NOMO-1 treated with DMSO at 0.1 percent for 48 hours (cell line): ENCODE results near the gene ARL11.
A peak's percentile ranks its signal among the peaks of the same experiment; 100 is the strongest.

Experiments used
- DNase-seq: peaks from one replicate; lab custom pipeline; 2025; ENCODE audit not compliant: unreplicated experiment; lab: John Stamatoyannopoulos, UW

ARL11 gene

DNA sequence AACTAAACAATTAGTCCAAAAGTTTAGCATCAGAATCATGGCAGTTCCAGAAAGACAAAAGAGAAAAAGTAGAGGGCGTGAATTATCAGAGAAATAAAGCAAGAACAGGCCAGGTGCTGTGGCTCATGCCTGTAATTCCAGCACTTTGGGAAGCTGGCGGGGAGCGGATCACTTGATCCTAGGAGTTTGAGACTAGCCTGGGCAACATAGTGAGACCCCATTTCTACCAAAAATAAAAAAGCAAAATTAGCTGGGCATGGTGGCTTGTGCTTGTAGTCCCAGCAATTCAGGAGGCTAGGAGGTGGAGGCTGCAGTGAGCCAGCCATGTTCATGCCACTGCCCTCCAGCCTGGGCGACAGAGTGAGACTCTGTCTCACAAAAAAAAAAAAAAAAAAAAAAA is 18.4 kb downstream of the ARL11 start:
- DNase-seq = no peak

DNA sequence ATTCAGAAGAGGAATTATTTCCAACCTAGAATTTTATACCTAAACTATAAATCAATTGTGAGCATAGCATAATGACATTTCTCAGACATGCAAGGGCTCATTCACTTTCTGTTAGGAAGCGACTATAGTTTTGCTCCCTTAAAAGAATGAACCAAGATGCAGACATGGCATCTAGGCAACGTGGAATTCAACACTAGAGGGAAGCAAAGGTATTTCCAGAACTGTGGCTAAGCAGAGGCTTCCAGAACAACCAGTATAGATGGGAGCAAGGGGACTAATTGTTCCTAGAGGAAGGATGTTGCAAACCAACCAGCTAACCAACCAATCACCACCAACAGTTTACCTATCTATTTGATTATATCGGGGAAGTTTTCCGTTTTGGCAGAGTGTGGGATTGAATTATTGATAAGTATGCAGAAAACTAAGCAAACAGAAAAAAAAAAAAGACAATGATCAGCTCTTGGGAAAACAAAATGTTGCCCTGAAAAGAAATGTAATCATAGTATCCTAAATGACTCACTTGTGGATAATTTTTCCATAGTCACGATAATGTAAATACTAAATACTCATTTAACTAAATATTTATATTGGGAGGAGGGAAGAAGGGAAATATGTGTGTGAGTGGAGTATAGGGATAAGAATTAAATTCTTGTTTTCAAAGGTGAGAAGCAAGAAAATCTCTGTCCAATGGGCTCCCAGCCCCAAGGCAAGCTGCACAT is 21.1 kb downstream of the ARL11 start:
- DNase-seq = no peak

DNA sequence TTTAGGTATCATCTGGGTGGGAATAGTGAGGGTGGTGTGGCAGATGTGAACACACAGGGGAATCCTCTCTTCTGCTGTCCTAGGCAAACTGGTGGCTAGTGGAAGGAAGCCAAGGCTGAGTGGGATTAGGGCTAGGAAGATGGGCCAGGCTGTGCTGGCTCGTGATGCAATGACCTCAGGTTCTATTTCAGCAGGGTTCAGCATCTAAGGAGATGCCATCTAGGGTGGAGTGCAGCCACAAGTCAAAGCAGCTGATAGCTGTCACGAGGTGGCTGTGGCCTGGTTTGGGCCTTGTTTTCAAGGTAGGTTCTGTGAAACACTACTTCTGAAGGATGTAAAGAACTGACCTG is 21.6 kb downstream of the ARL11 start:
- DNase-seq = no peak

DNA sequence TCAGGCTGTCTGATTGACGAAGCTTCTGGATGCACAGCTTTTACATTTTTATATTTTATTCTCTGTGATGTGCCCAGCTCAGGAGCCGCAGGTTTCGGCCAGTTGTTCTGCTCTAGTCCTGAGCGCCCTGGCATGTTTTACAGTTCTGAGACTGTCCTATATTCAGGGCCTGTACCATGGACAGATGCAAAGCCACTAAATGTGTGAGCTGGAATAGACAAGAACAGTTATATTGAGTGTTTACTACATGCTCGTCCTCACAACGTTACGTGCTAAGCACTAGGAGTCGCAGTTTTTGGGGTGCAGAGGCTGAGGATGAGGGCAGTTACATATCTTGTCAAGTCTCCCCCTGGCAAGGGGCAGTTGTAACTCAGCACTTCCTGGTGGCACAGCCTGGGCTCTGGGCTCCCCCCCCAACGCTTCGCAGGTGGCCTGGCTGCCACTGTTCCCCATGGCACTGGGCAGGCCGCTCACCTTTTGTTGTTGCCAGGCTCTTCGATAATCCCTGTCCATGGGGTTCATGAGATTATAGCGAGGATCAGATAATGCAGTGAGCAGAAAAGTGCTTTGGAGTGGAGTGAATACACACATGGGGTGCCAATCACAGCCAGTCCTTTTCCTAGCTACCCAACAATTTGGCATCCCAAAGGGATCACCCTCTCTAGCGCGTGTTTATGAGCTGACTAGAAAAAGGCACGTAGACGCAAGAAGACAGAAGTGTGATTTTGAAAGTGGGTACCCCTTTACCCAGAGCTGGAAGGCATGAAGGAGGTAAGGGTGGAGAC is 23.5 kb downstream of the ARL11 start:
- no peak for DNase-seq

DNA sequence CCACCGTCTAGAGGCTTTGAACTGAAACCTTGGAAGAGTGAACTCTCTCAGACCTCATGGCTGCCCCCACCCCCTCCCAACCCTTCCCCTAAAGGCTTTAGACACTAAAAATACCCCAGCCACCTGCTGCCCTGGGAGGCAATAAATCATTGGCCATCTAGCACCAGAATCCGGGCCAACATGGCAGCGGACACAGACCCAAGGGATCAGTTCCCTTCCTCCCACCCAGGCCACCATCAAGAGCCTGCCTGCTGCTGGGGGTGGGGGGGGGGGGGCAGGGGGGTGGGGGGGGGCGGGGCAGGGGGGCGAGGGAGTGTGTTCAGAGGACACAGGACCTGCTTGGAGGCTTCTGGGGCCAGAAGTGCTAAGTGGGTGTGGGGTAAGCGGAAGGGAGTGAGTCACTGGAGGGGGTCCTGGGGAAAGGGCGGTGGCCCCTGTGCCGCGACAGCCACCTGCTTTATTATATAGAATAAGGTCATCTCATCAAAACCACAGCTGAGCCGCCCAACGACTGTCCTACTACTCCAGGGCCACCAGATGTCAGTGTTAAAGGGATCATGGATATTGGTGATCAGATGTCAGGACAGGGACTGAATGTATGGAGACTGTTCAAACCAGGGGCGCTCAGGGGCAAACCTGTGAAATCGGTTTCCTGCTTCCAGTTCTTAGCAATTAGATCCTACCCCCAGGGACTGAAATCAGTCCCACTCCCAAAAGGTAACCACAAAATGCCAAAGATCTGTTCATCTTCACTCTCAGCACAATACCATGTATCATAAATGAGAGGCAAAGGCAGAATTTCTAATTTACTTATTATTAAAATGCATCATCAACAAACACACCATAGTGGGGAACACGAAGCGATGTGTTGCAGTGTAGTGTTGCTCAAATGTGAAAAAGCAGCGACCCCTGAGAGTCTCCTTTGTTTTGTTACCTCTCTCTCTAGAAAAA is 24.3 kb downstream of the ARL11 start:
- DNase-seq = peak; percentile 65

DNA sequence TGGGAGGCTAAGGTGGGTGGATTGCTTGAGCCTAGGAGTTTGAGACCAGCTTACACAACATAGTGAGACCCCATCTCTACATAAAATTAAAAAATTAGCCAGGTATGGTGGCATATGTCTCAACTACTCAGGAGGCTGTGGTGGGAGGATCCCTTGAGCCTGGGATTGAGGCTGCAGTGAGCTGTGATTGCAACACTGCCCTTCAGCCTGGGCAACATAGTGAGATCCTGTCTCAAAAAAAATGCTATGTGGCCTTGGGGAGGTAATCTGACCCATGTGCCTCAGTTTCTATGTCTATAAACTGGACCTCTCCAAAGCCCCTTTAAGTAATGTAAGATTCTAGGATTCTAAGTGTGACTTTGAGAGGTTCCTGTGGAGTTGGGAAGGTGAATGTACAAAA is 25.2 kb downstream of the ARL11 start:
- no peak for DNase-seq

DNA sequence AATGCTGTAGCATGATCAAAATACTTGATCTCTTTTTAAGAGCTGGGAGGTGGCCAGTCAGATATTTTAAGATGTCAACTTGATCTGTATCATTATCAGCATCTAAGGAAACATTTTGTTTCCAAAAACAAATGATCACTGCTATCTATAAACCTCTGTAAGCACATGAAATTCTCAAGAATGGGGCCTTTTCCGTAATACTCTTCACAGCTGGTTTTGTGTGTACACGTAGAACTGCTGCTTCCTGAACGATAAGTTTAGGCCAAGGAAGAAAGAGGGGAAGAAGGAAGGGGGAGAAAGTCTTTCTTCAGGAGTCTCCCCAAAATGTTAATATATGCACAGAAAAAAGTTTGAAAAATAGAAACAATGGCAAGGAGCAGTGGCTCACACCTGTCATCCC is 25.7 kb downstream of the ARL11 start:
- no peak for DNase-seq

DNA sequence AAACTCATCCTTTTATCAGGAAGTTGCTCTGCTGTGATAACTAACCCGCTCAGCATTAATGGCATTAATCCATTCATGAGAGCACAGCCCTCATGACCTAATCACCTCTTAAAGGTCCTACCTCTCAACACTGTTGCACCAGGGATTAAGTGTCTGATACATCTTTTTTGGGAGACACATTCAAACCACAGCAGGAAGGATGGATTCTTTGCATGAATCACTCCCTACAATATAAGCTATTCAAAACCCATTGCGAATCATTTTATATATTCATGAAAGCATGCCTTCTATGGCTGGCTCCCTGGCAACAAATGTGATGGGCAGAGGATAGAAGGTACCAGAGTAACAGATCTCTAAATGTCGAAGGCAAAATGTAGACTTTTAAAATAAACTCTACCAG is 27.6 kb downstream of the ARL11 start:
- no peak for DNase-seq

DNA sequence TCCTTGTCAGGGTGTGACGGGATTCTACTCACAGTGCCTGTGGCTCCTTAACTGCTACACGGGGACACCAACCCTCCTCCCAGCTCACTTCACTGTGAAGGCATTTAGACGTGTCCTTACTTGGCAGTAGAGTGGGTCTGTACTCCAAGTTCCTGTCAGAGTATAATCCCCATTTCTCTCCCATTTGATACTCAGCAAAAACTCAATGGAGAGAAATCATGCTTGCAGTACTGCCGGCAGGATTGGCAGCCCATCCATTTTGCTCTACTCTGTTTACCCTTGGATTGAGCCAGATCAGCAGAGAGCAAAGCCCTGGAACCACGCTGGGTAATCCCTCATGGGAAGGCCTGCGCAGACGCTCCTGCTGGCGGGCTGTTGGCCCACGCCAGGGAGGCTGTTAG is 28.9 kb downstream of the ARL11 start:
- no peak for DNase-seq

DNA sequence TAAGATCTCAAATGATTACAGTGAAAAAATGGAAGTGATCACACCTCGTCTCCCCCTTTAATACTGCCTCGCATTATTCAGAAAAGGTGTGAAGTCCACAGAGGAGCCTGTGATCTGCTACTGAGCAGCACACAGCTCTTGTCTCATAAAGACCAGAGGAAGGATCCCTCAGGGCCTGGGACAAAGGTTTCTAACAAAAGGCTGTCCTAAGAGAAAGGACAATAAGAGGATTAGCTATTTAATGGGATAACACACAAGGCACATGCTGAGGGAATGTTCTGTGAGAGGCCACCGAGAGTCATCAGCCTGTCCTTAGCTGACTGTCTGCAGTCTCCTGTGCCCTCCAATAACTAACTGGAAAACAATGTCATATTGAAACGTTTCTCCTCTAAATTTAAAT is 36.3 kb downstream of the ARL11 start:
- no peak for DNase-seq

DNA sequence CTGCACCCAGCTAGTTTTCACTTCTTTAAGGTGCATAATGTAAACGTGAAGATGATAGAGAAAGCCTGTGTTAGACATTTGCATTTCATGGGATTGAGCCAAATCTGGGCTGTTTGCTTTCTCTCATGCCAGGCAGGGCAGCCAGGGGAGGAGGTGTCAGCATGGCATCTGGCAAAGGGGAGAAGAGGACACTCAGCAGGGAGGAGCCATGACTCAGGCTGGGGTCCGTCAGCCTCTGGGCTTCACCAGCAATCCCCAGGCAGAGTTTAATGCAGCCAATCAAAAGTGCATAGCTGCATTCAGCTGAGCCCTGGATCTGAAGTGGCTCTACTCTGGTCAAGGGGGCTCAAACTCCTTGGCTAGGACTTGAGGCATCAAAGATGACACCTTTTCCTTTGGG is 39.5 kb downstream of the ARL11 start:
- DNase-seq = no peak

DNA sequence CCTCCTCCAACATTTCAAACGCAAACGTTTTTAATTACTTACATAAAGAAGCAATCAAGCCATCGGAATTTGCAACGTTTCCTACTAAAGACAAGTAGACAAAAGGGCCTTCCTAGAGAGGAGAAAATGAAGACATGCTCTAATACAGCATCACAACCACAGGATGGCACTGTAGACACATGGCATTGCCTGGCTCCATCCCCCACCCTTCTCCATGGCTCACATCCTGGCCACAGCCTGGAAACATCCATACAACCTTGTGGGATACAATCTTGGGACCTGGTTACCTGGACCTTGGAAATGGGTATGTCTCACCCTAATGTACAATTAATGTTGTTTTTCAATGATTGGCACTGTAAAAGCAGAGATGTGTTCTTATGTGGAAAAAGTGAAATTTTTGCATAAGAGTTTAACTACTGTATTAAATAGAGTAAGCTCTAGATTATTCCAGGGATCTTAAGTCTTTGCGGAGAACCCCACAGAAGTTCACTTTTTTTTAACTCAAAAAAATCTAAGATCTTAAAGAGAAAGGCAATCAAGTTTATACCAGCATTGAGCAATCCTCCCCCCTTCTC is 41.5 kb downstream of the ARL11 start:
- DNase-seq = peak; percentile 53

DNA sequence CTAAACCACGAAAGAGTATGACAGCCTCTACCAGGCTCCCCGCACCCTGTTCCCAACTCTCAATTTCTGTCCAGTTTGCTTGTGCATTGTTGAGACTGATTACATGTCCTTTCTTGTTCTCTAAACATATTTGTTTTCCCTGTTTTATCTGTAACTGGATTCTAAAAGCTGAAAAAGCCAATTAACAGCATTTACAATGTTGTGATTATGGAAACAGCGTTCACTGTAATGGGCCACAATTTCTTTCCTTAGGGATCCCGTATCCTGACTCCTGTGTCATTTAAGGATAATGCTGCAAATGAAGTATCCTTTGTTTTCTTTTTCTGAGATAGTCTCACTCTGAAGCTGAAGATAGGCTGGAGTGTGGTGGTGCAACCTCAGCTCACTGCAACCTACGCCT is 42.5 kb downstream of the ARL11 start:
- no peak for DNase-seq

DNA sequence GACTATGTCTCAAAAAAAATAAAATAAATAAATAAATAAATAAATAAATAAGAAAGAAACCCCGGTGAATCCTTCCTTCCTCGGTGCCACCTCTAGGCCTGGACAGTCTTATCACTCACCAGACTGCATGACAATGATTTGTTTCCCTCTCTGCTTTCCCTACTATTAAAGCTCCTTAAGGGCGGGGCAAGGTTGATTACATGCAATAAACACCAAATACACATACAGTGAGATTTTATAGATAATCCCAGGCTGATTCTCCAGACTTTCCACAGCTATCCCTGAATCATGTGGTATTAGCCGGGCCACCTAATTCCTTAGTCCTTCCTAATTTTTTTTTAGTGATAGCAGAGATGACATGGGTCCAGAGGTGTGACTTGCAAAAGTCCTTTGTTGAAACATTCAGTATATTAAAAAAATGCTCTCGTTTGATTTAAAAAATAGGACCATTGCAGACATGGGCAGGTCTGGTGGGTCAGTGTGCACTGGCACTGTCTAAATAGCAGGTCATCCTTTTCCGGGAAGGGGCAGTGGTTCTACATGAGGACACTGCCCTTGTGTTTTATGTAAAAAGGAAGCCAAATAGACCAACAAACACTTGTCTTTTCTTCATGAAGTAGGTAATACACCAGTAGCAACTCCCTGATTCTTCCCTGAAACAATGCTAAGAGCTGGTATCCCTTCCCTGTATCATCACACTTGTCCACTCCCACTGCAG is 48.4 kb downstream of the ARL11 start:
- no peak for DNase-seq

DNA sequence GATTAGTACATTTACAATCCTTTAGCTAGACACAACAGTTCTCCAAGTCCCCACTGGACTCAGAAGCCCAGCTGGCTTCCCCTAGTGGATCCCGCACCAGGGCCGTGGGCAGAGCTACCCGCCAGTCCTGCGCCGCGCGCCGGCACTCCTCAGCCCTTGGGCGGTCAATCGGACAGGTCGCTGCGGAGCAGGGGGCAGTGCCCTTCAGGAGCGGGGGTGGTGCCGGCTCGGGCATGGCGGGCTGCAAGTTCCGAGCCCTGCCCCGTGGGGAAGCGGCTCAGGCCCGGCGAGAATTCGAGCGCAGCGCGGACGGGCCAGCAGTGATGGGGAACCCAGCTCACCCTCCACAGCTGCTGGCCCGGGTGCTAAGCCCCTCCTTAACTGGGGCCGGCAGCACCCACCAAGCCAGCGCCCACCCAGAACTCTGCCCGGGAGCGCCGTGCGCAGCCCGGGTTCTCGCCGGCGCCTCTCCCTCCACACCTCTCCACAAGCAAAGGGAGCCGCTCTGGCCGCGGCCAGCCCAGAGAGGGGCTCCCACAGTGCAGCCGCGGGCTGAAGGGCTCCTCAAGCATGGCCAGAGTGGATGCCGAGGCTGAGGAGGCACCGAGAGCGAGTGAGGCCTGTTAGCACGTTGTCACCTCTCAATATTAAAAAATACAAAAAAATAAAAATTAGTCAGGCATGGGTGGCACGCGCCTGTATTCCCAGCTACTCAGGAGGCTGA is 50.0 kb downstream of the ARL11 start:
- DNase-seq = no peak

DNA sequence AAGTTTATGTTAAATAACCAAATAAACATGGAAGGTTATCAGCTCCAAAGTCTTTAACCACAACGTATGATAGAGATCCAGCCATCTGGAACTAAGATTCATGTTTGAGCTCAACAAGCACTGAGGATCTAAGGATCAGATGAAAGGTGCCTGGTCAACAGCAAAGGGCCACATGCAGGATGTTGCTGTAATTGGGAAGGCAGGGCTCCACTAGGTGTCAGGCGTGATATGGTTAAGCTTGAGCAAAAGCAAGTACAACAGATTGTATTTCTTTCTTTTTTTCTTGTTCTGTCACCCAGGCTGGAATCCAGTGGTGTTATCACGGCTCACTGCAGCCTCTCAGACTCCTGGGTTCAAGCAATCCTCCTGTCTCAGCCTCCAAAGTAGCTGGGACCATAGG is 50.9 kb downstream of the ARL11 start:
- no peak for DNase-seq

DNA sequence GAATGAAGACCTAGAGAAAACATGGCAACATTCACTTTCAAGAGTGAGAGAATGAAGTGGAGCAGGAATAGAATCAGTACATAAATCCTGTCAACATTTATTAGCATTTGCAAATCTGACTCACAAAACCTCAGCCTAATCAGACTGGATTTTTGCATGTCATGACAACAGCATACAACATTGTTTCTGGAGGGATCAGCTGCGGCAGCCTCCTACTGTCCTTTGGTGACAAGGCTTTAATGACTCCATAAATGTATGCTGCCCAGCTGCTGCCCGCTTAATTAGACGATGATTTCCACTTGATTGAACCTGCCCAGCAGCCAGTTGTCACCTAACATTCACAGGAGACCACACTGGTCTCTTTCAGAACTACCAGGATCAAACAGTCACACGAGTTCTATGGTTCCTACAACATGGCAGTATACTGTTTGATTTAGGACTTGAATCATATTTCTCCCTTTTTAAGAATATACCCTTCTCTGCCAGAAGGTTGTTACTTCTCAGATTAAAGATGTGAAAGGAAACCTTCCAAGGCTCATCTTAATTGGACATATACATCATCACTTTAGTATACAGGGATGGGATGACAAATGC is 53.6 kb downstream of the ARL11 start:
- DNase-seq = no peak
